IMR-90 (cell line): ENCODE data around the gene CUBN. TPM values are rescaled to one million over a fixed set of nuclear protein-coding genes. Genes with fewer than 3 reads are reported as not detected.

Source experiments
- ATAC-seq: fragments of 200-7000 bp; cut with Tn5 transposase; 2 replicates; pipeline ENCODE4 v1.9.1; 2020; ENCODE audit warnings: low read depth, mild to moderate bottlenecking, moderate library complexity
- BruUV-seq: library from RNA; stranded (reverse); fragments of 400-500 nt; replicated peaks from 2 replicates; lab custom pipeline; 2021; lab: Mats Ljungman, UMichigan
- CTCF ChIA-PET: fragments of 300-600 bp; formaldehyde crosslinking; extraction: SDS; loops from one replicate; lab custom pipeline; 2021; ENCODE audit warnings: antibody characterized with exemption; lab: Yijun Ruan, JAX
- POLR2A ChIA-PET: fragments of 300-600 bp; sonication (Branson Sonifier 250); formaldehyde crosslinking; loops from one replicate; lab custom pipeline; 2022; ENCODE audit warnings: antibody characterized with exemption; ENCODE audit not compliant: unreplicated experiment; lab: Charles Lee
- DNase-seq: peaks from one replicate; pipeline ENCODE4 v3.0.0; 2013
- H2AFZ ChIP-seq: replicated peaks from 2 replicates; pipeline ENCODE3; 2013; ENCODE audit warnings: low read length, mild to moderate bottlenecking; ENCODE audit not compliant: poor library complexity
- H2AK5ac ChIP-seq: 2 replicates; pipeline ENCODE4 v1.6.1; 2013; ENCODE audit warnings: low read depth, low read length, inconsistent platforms
- H2AK9ac ChIP-seq: replicated peaks from 2 replicates; pipeline ENCODE3; 2013; ENCODE audit warnings: mild to moderate bottlenecking, low read depth, low read length, moderate library complexity; ENCODE audit not compliant: poor library complexity
- H2BK120ac ChIP-seq: 2 replicates; pipeline ENCODE4 v1.6.1; 2013; ENCODE audit warnings: low read depth, low read length, inconsistent platforms
- H2BK15ac ChIP-seq: 3 replicates; pipeline ENCODE4 v1.6.1; 2013; ENCODE audit warnings: low read depth, low read length, inconsistent platforms
- H2BK20ac ChIP-seq: 2 replicates; pipeline ENCODE4 v1.6.1; 2013; ENCODE audit warnings: low read depth, mild to moderate bottlenecking, inconsistent platforms, low read length, moderate library complexity
- H2BK5ac ChIP-seq: 2 replicates; pipeline ENCODE4 v1.6.1; 2013; ENCODE audit warnings: mild to moderate bottlenecking, low read depth, low read length, inconsistent platforms; ENCODE audit not compliant: poor library complexity, severe bottlenecking
- H3K14ac ChIP-seq: replicated peaks from 2 replicates; pipeline ENCODE4 v1.6.1; 2013; ENCODE audit warnings: low read depth, low read length, inconsistent platforms
- H3K18ac ChIP-seq: 2 replicates; pipeline ENCODE4 v1.6.1; 2013; ENCODE audit warnings: low read depth, low read length, control low read depth
- H3K23ac ChIP-seq: 2 replicates; pipeline ENCODE4 v1.6.1; 2013; ENCODE audit warnings: low read depth, low read length, inconsistent platforms
- H3K27ac ChIP-seq: 2 replicates; pipeline ENCODE4 v1.5.1; 2013; ENCODE audit warnings: mild to moderate bottlenecking, control low read depth, low read length; ENCODE audit not compliant: insufficient read depth
- H3K27me3 ChIP-seq: 2 replicates; pipeline ENCODE4 v1.6.1; 2013; ENCODE audit warnings: low read length; ENCODE audit not compliant: control insufficient read depth, insufficient read depth
- H3K36me3 ChIP-seq: 2 replicates; pipeline ENCODE4 v1.6.1; 2013; ENCODE audit warnings: low read length, mixed read lengths; ENCODE audit not compliant: control insufficient read depth, insufficient read depth
- H3K4ac ChIP-seq: 2 replicates; pipeline ENCODE4 v1.6.1; 2013; ENCODE audit warnings: low read depth, low read length, inconsistent platforms
- H3K4me1 ChIP-seq: 2 replicates; pipeline ENCODE4 v1.6.1; 2013; ENCODE audit warnings: low read length, mixed read lengths; ENCODE audit not compliant: control insufficient read depth, insufficient read depth
- H3K4me2 ChIP-seq: 2 replicates; pipeline ENCODE4 v1.6.1; 2013; ENCODE audit warnings: low read depth, mild to moderate bottlenecking, control low read depth, low read length, moderate library complexity
- H3K4me3 ChIP-seq: 2 replicates; pipeline ENCODE4 v1.5.1; 2013; ENCODE audit warnings: low read depth, mild to moderate bottlenecking, control low read depth, low read length, moderate library complexity; ENCODE audit not compliant: insufficient read depth
- H3K56ac ChIP-seq: 2 replicates; pipeline ENCODE4 v1.6.1; 2013; ENCODE audit warnings: low read length, inconsistent platforms; ENCODE audit not compliant: insufficient read depth; ENCODE audit errors: extremely low read depth
- H3K79me1 ChIP-seq, 2 experiments: 2 replicates each; pipeline ENCODE4 v1.6.1; 2013; ENCODE audit warnings: low read length in 2 of 2, inconsistent platforms in 1 of 2, low read depth in 1 of 2
- H3K9ac ChIP-seq: 2 replicates; pipeline ENCODE4 v1.6.1; 2013; ENCODE audit warnings: low read depth, low read length, control low read depth
- H3K9me1 ChIP-seq: 2 replicates; pipeline ENCODE4 v1.6.1; 2013; ENCODE audit warnings: low read length, inconsistent platforms; ENCODE audit not compliant: insufficient read depth
- H3K9me3 ChIP-seq: 2 replicates; pipeline ENCODE4 v1.6.1; 2013; ENCODE audit warnings: low read length; ENCODE audit not compliant: control insufficient read depth, insufficient read depth
- H4K20me1 ChIP-seq: 2 replicates; pipeline ENCODE4 v1.6.1; 2013; ENCODE audit warnings: low read length, inconsistent platforms; ENCODE audit not compliant: insufficient read depth
- H4K5ac ChIP-seq: 2 replicates; pipeline ENCODE4 v1.6.1; 2013; ENCODE audit warnings: mild to moderate bottlenecking, low read depth, low read length, control low read depth
- H4K8ac ChIP-seq, 2 experiments: 2 replicates each; pipeline ENCODE4 v1.6.1; 2013; ENCODE audit warnings: low read depth in 2 of 2, low read length in 2 of 2, control low read depth in 1 of 2, inconsistent platforms in 1 of 2
- H4K91ac ChIP-seq: 2 replicates; pipeline ENCODE4 v1.6.1; 2013; ENCODE audit warnings: low read depth, low read length, inconsistent platforms; ENCODE audit not compliant: insufficient read depth
- BHLHE40 ChIP-seq: fragments of 150-350 bp; IDR thresholded peaks from 2 replicates; pipeline ENCODE4 v1.6.1; 2016; ENCODE audit warnings: mild to moderate bottlenecking, low read depth, low read length
- CEBPB ChIP-seq: IDR thresholded peaks from 2 replicates; pipeline ENCODE4 v1.6.1; 2012; ENCODE audit warnings: low read depth, low read length, improper control_type of control experiment
- CHD1 ChIP-seq: IDR thresholded peaks from 2 replicates; pipeline ENCODE4 v1.6.1; 2012; ENCODE audit warnings: low read depth, low read length, improper control_type of control experiment
- CTCF ChIP-seq: conservative IDR thresholded peaks from 2 replicates; pipeline ENCODE4 v1.5.1; 2012; ENCODE audit warnings: mild to moderate bottlenecking, low read depth, low read length, improper control_type of control experiment
- ELK1 ChIP-seq: fragments of 150-350 bp; IDR thresholded peaks from 2 replicates; pipeline ENCODE4 v1.6.1; 2016; ENCODE audit warnings: low read depth, mild to moderate bottlenecking, low read length, moderate library complexity, borderline replicate concordance
- FOS ChIP-seq: fragments of 150-350 bp; IDR thresholded peaks from 2 replicates; pipeline ENCODE4 v1.6.1; 2016; ENCODE audit warnings: low read depth, low read length
- MAFK ChIP-seq: IDR thresholded peaks from 2 replicates; pipeline ENCODE4 v1.6.1; 2012; ENCODE audit warnings: low read depth, low read length, improper control_type of control experiment
- MAZ ChIP-seq: IDR thresholded peaks from 2 replicates; pipeline ENCODE4 v1.6.1; 2012; ENCODE audit warnings: low read depth, mild to moderate bottlenecking, low read length, improper control_type of control experiment, moderate library complexity, borderline replicate concordance
- MXI1 ChIP-seq: IDR thresholded peaks from 2 replicates; pipeline ENCODE4 v1.6.1; 2012; ENCODE audit warnings: low read depth, mild to moderate bottlenecking, low read length, moderate library complexity, borderline replicate concordance
- NFE2L2 ChIP-seq: fragments of 150-350 bp; IDR thresholded peaks from 2 replicates; pipeline ENCODE4 v1.6.1; 2016; ENCODE audit warnings: low read depth, mild to moderate bottlenecking, low read length
- POLR2A ChIP-seq: IDR thresholded peaks from 2 replicates; pipeline ENCODE4 v1.6.1; 2012; ENCODE audit warnings: mild to moderate bottlenecking, low read depth, low read length
- RAD21 ChIP-seq: IDR thresholded peaks from 2 replicates; pipeline ENCODE4 v1.6.1; 2012; ENCODE audit warnings: low read length, improper control_type of control experiment
- RCOR1 ChIP-seq: IDR thresholded peaks from 2 replicates; pipeline ENCODE4 v1.6.1; 2012; ENCODE audit warnings: mild to moderate bottlenecking, low read length, improper control_type of control experiment; ENCODE audit not compliant: insufficient replicate concordance
- RFX5 ChIP-seq: IDR thresholded peaks from 2 replicates; pipeline ENCODE4 v1.8.0; 2012; ENCODE audit warnings: low read depth, mild to moderate bottlenecking, low read length, moderate library complexity
- SMC3 ChIP-seq: fragments of 150-350 bp; IDR thresholded peaks from 2 replicates; pipeline ENCODE4 v1.6.1; 2016; ENCODE audit warnings: low read depth, mild to moderate bottlenecking, antibody characterized with exemption, low read length, moderate library complexity
- USF2 ChIP-seq: fragments of 150-350 bp; IDR thresholded peaks from 2 replicates; pipeline ENCODE4 v1.6.1; 2017; ENCODE audit warnings: mild to moderate bottlenecking, antibody characterized with exemption, low read length, low read depth
- WGBS, 2 experiments: methylation state at CpG; one replicate each; pipeline versions ENCODE4 v1.1.5 to v1.1.7; 2013; ENCODE audit warnings: missing lambda C conversion rate in 2 of 2; ENCODE audit not compliant: insufficient read length in 1 of 2; ENCODE audit errors: extremely low coverage in 2 of 2; 5-methylcytosine and 5-hydroxymethylcytosine counted together
- dilution Hi-C: fragments of 300-500 bp; cut with HindIII; formaldehyde crosslinking; loops from one replicate; pipeline ENCODE4 v1.14.3; 2018; ENCODE audit warnings: low sequenced_read_pairs; ENCODE audit not compliant: unreplicated experiment
- in situ Hi-C: fragments of 300-500 bp; cut with MboI; formaldehyde crosslinking; loops from 3 replicates; pipeline ENCODE4 v1.14.3; 2019; ENCODE audit warnings: low sequenced_read_pairs, inconsistent platforms, mixed read lengths
- intact Hi-C: fragments of 100-400 bp; cut with micrococcal nuclease; formaldehyde crosslinking; loops from 2 replicates; pipeline ENCODE4 v1.10.0; 2022
- polyA plus RNA-seq, 3 experiments: library from polyadenylated mRNA; depleted of rRNA; stranded (reverse); fragments of >200 nt; gene quantifications; 2 replicates each; pipeline ENCODE4 v1.2.3, GENCODE V29; 2012; ENCODE audit warnings: low replicate concordance in 1 of 3
- total RNA-seq: library from RNA; depleted of rRNA; stranded (reverse); fragments of >200 nt; gene quantifications from 2 replicates; pipeline ENCODE4 v1.2.3, GENCODE V29; 2012

CUBN gene
- total and polyA plus RNA-seq, 2 of the 4 experiments (the other 2 are of a cell fraction), result 0.19 to 0.54 TPM

- Histone ChIP-seq H2BK120ac (no peak overlapping the region), H3K23ac (no peak overlapping the region), H3K56ac (no peak overlapping the region), H2BK15ac (no peak overlapping the region), H2AK9ac (no peak overlapping the region), H3K4me1 (no peaks in the 10 kb centered on the region; the same call in 1 of the 2 replicates), H3K9ac (no peak overlapping the region), H3K18ac (no peak overlapping the region), H2AK5ac (no peak overlapping the region), H2AFZ (no peak overlapping the region), H3K9me1 (no peaks in the 10 kb centered on the region), H3K4me2 (no peak overlapping the region), H4K5ac (no peak overlapping the region), H2BK20ac (no peak overlapping the region), H3K79me1 (no peaks in the 10 kb centered on the region), H4K20me1 (no peaks in the 10 kb centered on the region), H3K14ac (no peak overlapping the region), H3K27ac (no peak overlapping the region), H3K4ac (no peak overlapping the region), H3K4me3 (no peak overlapping the region), H2BK5ac (no peak overlapping the region), H3K9me3 (no peaks in the 10 kb centered on the region), H4K91ac (no peak overlapping the region), H3K36me3 (no peaks in the 10 kb centered on the region), H4K8ac (no peak overlapping the region), H3K27me3 (no peaks in the 10 kb centered on the region)
- BruUV-seq, result no TSS peak
- DNase-seq (no peak), ATAC-seq (no peak)
- POLR2A ChIA-PET, result interaction anchor here (0.5 kb wide), 1 partner anchor 336 kb away, joined by 3 read pairs; no protein-coding TSS in a partner anchor
- intact Hi-C loops, result no loop called here
- TF ChIP-seq MXI1, result no peak
- no peak for TF ChIP-seq RAD21
- TF ChIP-seq POLR2A, result no peak
- TF ChIP-seq USF2, result no peak
- TF ChIP-seq MAFK, result no peak
- TF ChIP-seq CHD1, result no peak
- TF ChIP-seq FOS, result no peak
- TF ChIP-seq RFX5, result no peak
- TF ChIP-seq CTCF, result no peak
- no peak for TF ChIP-seq CEBPB
- TF ChIP-seq BHLHE40, result no peak
- no peak for TF ChIP-seq NFE2L2
- no peak for TF ChIP-seq RCOR1
- TF ChIP-seq SMC3, result no peak
- TF ChIP-seq ELK1, result no peak
- no peak for TF ChIP-seq MAZ
- dilution Hi-C loops, result no loop called here
- in situ Hi-C loops, result no loop called here
- CTCF ChIA-PET, result interaction anchor here (0.9 kb wide), 1 partner anchor 12 kb away, joined by 3 read pairs; no protein-coding TSS in a partner anchor
- WGBS, 2 experiments, result no CpG with 5 or more reads among the region's 1 CpG
Observed at GRCh38 chr10:16894821-16895220, 234.8 kb downstream of the CUBN start.
